Naive thymus-derived CD4-positive, alpha-beta T cell (primary cell): Measurements from ENCODE around the gene ITGA2. TPM values are rescaled to one million over a fixed set of nuclear protein-coding genes. Genes with fewer than 3 reads are reported as not detected.

Experiments
- ATAC-seq: fragments of 150-1000 bp; cut with Tn5 transposase; 2 replicates; pipeline ENCODE4 v1.10.0; 2021; ENCODE audit warnings: mild to moderate bottlenecking, moderate library complexity
- CTCF ChIA-PET: fragments of 350-600 bp; sonication (Branson Sonifier 250); formaldehyde crosslinking; loops from one replicate; lab custom pipeline; 2021; ENCODE audit warnings: antibody characterized with exemption; lab: Charles Lee
- POLR2A ChIA-PET: fragments of 350-600 bp; sonication (Branson Sonifier 250); formaldehyde crosslinking; loops from one replicate; lab custom pipeline; 2021; ENCODE audit warnings: antibody characterized with exemption, inconsistent platforms; lab: Charles Lee
- DNase-seq, 9 donors: peaks; one replicate each; pipeline versions ENCODE4 v3.0.0 to v3.0.0-alpha.2; 2020 to 2022; ENCODE audit warnings: mixed read lengths in 1 of 9
- H3K27ac ChIP-seq: one replicate; pipeline ENCODE4 v1.7.0; 2013; ENCODE audit warnings: mild to moderate bottlenecking, low read depth, low read length, moderate library complexity
- H3K27me3 ChIP-seq, 2 donors: one replicate each; pipeline ENCODE4 v1.7.0; 2013; ENCODE audit warnings: low read length in 2 of 2, mild to moderate bottlenecking in 2 of 2, moderate library complexity in 2 of 2; ENCODE audit not compliant: control insufficient read depth in 2 of 2, insufficient read depth in 2 of 2
- H3K36me3 ChIP-seq, 3 experiments: 1 replicate in 2 of 3; 2 replicates in 1 of 3; pipeline ENCODE4 v1.7.0; 2013; ENCODE audit warnings: low read length in 3 of 3, mild to moderate bottlenecking in 3 of 3, moderate library complexity in 1 of 3; ENCODE audit not compliant: insufficient read depth in 3 of 3, control insufficient read depth in 2 of 3
- H3K4me1 ChIP-seq, 2 donors: one replicate each; pipeline ENCODE4 v1.7.0; 2013; ENCODE audit warnings: low read length in 2 of 2, mild to moderate bottlenecking in 2 of 2, moderate library complexity in 1 of 2; ENCODE audit not compliant: control insufficient read depth in 2 of 2, insufficient read depth in 2 of 2
- H3K4me3 ChIP-seq: 2 replicates; pipeline ENCODE4 v1.7.0; 2013; ENCODE audit warnings: mild to moderate bottlenecking, low read length
- H3K9me3 ChIP-seq, 3 experiments: 1 replicate in 2 of 3; 2 replicates in 1 of 3; pipeline ENCODE4 v1.7.0; 2013; ENCODE audit warnings: low read length in 3 of 3; ENCODE audit not compliant: control insufficient read depth in 2 of 3
- H3K27ac Mint-ChIP-seq, 9 donors: one replicate each; pipeline ENCODE4 v1.8.0; 2020 to 2022; ENCODE audit warnings: mixed read lengths in 9 of 9, mild to moderate bottlenecking in 8 of 9, moderate library complexity in 5 of 9, inconsistent platforms in 2 of 9
- H3K27me3 Mint-ChIP-seq, 5 donors: one replicate each; pipeline ENCODE4 v1.8.0; 2021 to 2022; ENCODE audit warnings: mixed read lengths in 5 of 5, mild to moderate bottlenecking in 1 of 5
- H3K36me3 Mint-ChIP-seq, 5 donors: one replicate each; pipeline ENCODE4 v1.8.0; 2020 to 2022; ENCODE audit warnings: mixed read lengths in 5 of 5, mild to moderate bottlenecking in 3 of 5, inconsistent platforms in 1 of 5
- H3K4me1 Mint-ChIP-seq, 7 donors: one replicate each; pipeline ENCODE4 v1.8.0; 2020 to 2022; ENCODE audit warnings: mixed read lengths in 7 of 7, mild to moderate bottlenecking in 3 of 7, inconsistent platforms in 1 of 7
- H3K4me3 Mint-ChIP-seq, 10 donors: one replicate each; pipeline ENCODE4 v1.8.0; 2020 to 2022; ENCODE audit warnings: mild to moderate bottlenecking in 10 of 10, mixed read lengths in 10 of 10, moderate library complexity in 6 of 10, inconsistent platforms in 2 of 10
- H3K9me3 Mint-ChIP-seq, 11 donors: one replicate each; pipeline ENCODE4 v1.8.0; 2020 to 2022; ENCODE audit warnings: mixed read lengths in 11 of 11, mild to moderate bottlenecking in 4 of 11, inconsistent platforms in 1 of 11, moderate library complexity in 1 of 11
- intact Hi-C, 2 donors: fragments of 100-400 bp; cut with micrococcal nuclease; formaldehyde crosslinking; loops; one replicate each; pipeline ENCODE4 v1.15.1; 2023
- polyA plus RNA-seq, 2 donors: library from polyadenylated mRNA; unstranded; fragments of 300-500 nt; fragmentation: Illumina TruSeq; gene quantifications; one replicate each; pipeline ENCODE4 v1.2.3, GENCODE V29; 2021
- total RNA-seq, 6 experiments: library from RNA in 5 of 6; stranded (reverse) in 5 of 6; gene quantifications; 1 replicate in 5 of 6; 2 replicates in 1 of 6; pipeline ENCODE4 v1.2.3 and lab custom pipeline; 2021 to 2026

ITGA2 gene
- total and polyA plus RNA-seq, 7 experiments from 2014 or later: 0.16 to 8.9 (median 0.43) TPM

GRCh38 chr5:53052499-53052898 lies 63.3 kb downstream of the ITGA2 start:
- no peaks in the 10 kb centered on the region for H3K9me3 Mint-ChIP-seq
- peaks cover 0 to 9% (median 0%) of the 10 kb centered on the region in 7 donors for H3K4me1 Mint-ChIP-seq
- no peak overlapping the region for H3K27ac ChIP-seq
- no peaks in the 10 kb centered on the region for H3K27me3 ChIP-seq
- H3K4me3 ChIP-seq: no peak overlapping the region
- ATAC-seq (no peak), DNase-seq (no peak)
- POLR2A ChIA-PET: no interaction called here
- no peaks in the 10 kb centered on the region for H3K9me3 ChIP-seq
- no peaks in the 10 kb centered on the region for H3K4me1 ChIP-seq
- H3K27me3 Mint-ChIP-seq: peaks cover 0 to 2% (median 0%) of the 10 kb centered on the region in 5 donors
- H3K4me3 Mint-ChIP-seq: no peak overlapping the region
- H3K36me3 ChIP-seq: no peaks in the 10 kb centered on the region
- CTCF ChIA-PET: no interaction called here
- no peak overlapping the region for H3K27ac Mint-ChIP-seq
- intact Hi-C loops: no loop called here
- H3K36me3 Mint-ChIP-seq: peaks cover 0 to 34% (median 0%) of the 10 kb centered on the region in 5 donors

- Mint-ChIP-seq H3K4me3 (no peak overlapping the region), H3K27ac (no peak overlapping the region), H3K27me3 (peaks cover 0 to 2% (median 0%) of the 10 kb centered on the region in 5 donors), H3K4me1 (peaks cover 0 to 5% (median 0%) of the 10 kb centered on the region in 7 donors), H3K9me3 (no peaks in the 10 kb centered on the region), H3K36me3 (peaks cover 0 to 32% (median 0%) of the 10 kb centered on the region in 5 donors)
- Histone ChIP-seq H3K27me3 (no peaks in the 10 kb centered on the region), H3K9me3 (no peaks in the 10 kb centered on the region), H3K27ac (no peak overlapping the region), H3K4me3 (no peak overlapping the region), H3K4me1 (no peaks in the 10 kb centered on the region), H3K36me3 (no peaks in the 10 kb centered on the region)
- ATAC-seq (no peak), DNase-seq (no peak)
- CTCF ChIA-PET: no interaction called here
- POLR2A ChIA-PET: no interaction called here
- intact Hi-C loops: no loop called here
These were observed 64.2 kb downstream of the ITGA2 start for GRCh38 chr5:53053364-53053763.

GRCh38 chr5:53055365-53055764 lies 66.2 kb downstream of the ITGA2 start:
- intact Hi-C loops: no loop called here
- no peak for ATAC-seq
- Histone ChIP-seq H3K27me3 (no peaks in the 10 kb centered on the region), H3K27ac (no peak overlapping the region), H3K9me3 (no peaks in the 10 kb centered on the region), H3K36me3 (no peaks in the 10 kb centered on the region), H3K4me1 (no peaks in the 10 kb centered on the region), H3K4me3 (no peak overlapping the region)
- H3K9me3 Mint-ChIP-seq: no peaks in the 10 kb centered on the region
- ChIA-PET CTCF (no interaction called here), POLR2A (interaction anchor here (0.7 kb wide), 1 partner anchor 14 kb away, joined by 4 read pairs; no protein-coding TSS in a partner anchor)
- H3K4me1 Mint-ChIP-seq: no peaks in the 10 kb centered on the region
- no peak overlapping the region for H3K27ac Mint-ChIP-seq
- peaks cover 0 to 5% (median 2%) of the 10 kb centered on the region in 5 donors for H3K27me3 Mint-ChIP-seq
- H3K4me3 Mint-ChIP-seq: no peak overlapping the region
- no peak for DNase-seq
- H3K36me3 Mint-ChIP-seq: peaks cover 0 to 35% (median 0%) of the 10 kb centered on the region in 5 donors

- H3K27ac Mint-ChIP-seq: no peak overlapping the region
- ChIA-PET POLR2A (no interaction called here), CTCF (no interaction called here)
- no peaks in the 10 kb centered on the region for H3K36me3 ChIP-seq
- H3K9me3 ChIP-seq: no peaks in the 10 kb centered on the region
- intact Hi-C loops: no loop called here
- no peaks in the 10 kb centered on the region for H3K27me3 ChIP-seq
- H3K4me1 ChIP-seq: no peaks in the 10 kb centered on the region
- H3K4me1 Mint-ChIP-seq: peaks cover 0 to 4% (median 0%) of the 10 kb centered on the region in 7 donors
- ATAC-seq (no peak), DNase-seq (no peak)
- H3K36me3 Mint-ChIP-seq: peaks cover 0 to 48% (median 0%) of the 10 kb centered on the region in 5 donors
- no peak overlapping the region for H3K4me3 Mint-ChIP-seq
- H3K27me3 Mint-ChIP-seq: peaks cover 0 to 11% (median 2%) of the 10 kb centered on the region in 5 donors
- H3K27ac ChIP-seq: no peak overlapping the region
- no peak overlapping the region for H3K4me3 ChIP-seq
- H3K9me3 Mint-ChIP-seq: no peaks in the 10 kb centered on the region
These were observed 70.1 kb downstream of the ITGA2 start for GRCh38 chr5:53059281-53059680.

- H3K27ac Mint-ChIP-seq: no peak overlapping the region
- CTCF ChIA-PET: no interaction called here
These were observed 74.0 kb downstream of the ITGA2 start for GRCh38 chr5:53063176-53063575.

GRCh38 chr5:53063791-53064190 lies 74.6 kb downstream of the ITGA2 start:
- H3K36me3 Mint-ChIP-seq: peaks cover 0 to 66% (median 0%) of the 10 kb centered on the region in 5 donors

More at GRCh38 chr5:53063176-53063575, 74.0 kb downstream of the ITGA2 start:
- H3K27me3 ChIP-seq: no peaks in the 10 kb centered on the region
- no peaks in the 10 kb centered on the region for H3K9me3 ChIP-seq
- no peak overlapping the region for H3K4me3 Mint-ChIP-seq
- POLR2A ChIA-PET: no interaction called here
- DNase-seq: no peak
- no peaks in the 10 kb centered on the region for H3K4me1 ChIP-seq
- peaks cover 0 to 11% (median 0%) of the 10 kb centered on the region in 5 donors for H3K27me3 Mint-ChIP-seq
- H3K27ac ChIP-seq: no peak overlapping the region
- no peak overlapping the region for H3K4me3 ChIP-seq
- peaks cover 0 to 13% (median 0%) of the 10 kb centered on the region in 7 donors for H3K4me1 Mint-ChIP-seq
- H3K9me3 Mint-ChIP-seq: no peaks in the 10 kb centered on the region
- ATAC-seq: no peak
- no peaks in the 10 kb centered on the region for H3K36me3 ChIP-seq
- intact Hi-C loops: no loop called here
- H3K36me3 Mint-ChIP-seq: peaks cover 0 to 66% (median 0%) of the 10 kb centered on the region in 5 donors

GRCh38 chr5:53066088-53066487 lies 76.9 kb downstream of the ITGA2 start:
- Histone ChIP-seq H3K9me3 (no peaks in the 10 kb centered on the region), H3K4me1 (no peaks in the 10 kb centered on the region), H3K27ac (no peak overlapping the region), H3K4me3 (no peak overlapping the region), H3K36me3 (no peaks in the 10 kb centered on the region), H3K27me3 (no peaks in the 10 kb centered on the region)
- no peaks in the 10 kb centered on the region for H3K9me3 Mint-ChIP-seq
- no peak overlapping the region for H3K4me3 Mint-ChIP-seq
- intact Hi-C loops: no loop called here
- peaks cover 0 to 57% (median 0%) of the 10 kb centered on the region in 5 donors for H3K36me3 Mint-ChIP-seq
- ChIA-PET POLR2A (no interaction called here), CTCF (no interaction called here)
- no peak for ATAC-seq
- H3K27ac Mint-ChIP-seq: no peak overlapping the region
- no peak for DNase-seq
- peaks cover 0 to 6% (median 0%) of the 10 kb centered on the region in 5 donors for H3K27me3 Mint-ChIP-seq
- H3K4me1 Mint-ChIP-seq: peaks cover 0 to 34% (median 0%) of the 10 kb centered on the region in 7 donors

More at GRCh38 chr5:53063791-53064190, 74.6 kb downstream of the ITGA2 start:
- no peaks in the 10 kb centered on the region for H3K36me3 ChIP-seq
- Mint-ChIP-seq H3K27me3 (peaks cover 0 to 8% (median 0%) of the 10 kb centered on the region in 5 donors), H3K9me3 (no peaks in the 10 kb centered on the region), H3K4me1 (peaks cover 0 to 17% (median 0%) of the 10 kb centered on the region in 7 donors), H3K4me3 (no peak overlapping the region), H3K27ac (no peak overlapping the region)
- ChIA-PET CTCF (interaction anchor here (0.7 kb wide), 1 partner anchor 605 kb away, joined by 3 read pairs; no protein-coding TSS in a partner anchor), POLR2A (no interaction called here)
- H3K4me3 ChIP-seq: no peak overlapping the region
- DNase-seq (no peak), ATAC-seq (no peak)
- H3K27ac ChIP-seq: no peak overlapping the region
- H3K27me3 ChIP-seq: no peaks in the 10 kb centered on the region
- no peaks in the 10 kb centered on the region for H3K4me1 ChIP-seq
- intact Hi-C loops: no loop called here
- H3K9me3 ChIP-seq: no peaks in the 10 kb centered on the region
